ENCODE results near the gene KIAA1586.
"Not testable (repeated sequence)": the region's sequence is repeated elsewhere in the genome, so short reads cannot be mapped to it uniquely, and the experiment has no call there.

The KIAA1586 gene

DNA sequence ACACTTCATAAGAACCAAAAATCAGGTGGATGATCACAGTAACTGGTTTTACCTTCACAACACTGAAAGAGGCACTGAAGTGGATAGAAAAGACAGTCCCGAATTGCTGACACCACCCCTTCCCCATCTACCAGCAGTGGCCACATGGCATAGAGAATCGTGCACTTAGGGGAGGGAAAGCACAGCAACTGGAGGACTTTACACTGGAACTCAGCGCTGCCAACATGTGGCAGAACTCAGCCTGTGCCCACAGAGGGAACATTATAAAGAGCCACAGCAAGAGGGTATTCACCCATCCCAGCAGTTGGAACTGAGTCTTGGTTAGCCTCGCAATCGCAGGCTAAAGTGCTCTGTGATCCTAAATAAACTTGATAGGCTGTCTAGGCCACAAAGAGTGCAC lies 6.5 kb upstream of the KIAA1586 start:
- no peak for DNase-seq

- not testable (repeated sequence) for DNase-seq
These were observed 2.4 kb upstream of the KIAA1586 start for GRCh38 chr6:57044061-57044460.

DNA sequence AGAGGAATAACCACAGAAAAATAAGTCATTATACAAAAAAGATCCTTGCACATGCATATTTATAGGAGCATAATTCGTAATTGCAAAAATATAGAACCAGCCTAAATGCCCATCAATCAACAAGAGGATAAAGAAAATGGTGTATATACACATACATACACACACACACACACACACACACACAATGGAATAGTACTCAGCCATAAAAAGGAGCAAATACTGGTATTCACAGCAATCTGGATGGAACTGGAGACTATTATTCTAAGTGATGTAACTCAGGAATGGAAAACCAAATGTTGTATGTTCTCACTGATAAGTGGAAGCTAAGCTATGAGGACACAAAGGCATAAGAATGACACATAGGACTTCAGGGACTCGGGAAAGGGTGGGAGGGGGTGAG lies 1.9 kb upstream of the KIAA1586 start:
- no peak for DNase-seq

- DNase-seq: not testable (repeated sequence)
These were observed 728 bp downstream of the KIAA1586 start for GRCh38 chr6:57047257-57047585.

DNA sequence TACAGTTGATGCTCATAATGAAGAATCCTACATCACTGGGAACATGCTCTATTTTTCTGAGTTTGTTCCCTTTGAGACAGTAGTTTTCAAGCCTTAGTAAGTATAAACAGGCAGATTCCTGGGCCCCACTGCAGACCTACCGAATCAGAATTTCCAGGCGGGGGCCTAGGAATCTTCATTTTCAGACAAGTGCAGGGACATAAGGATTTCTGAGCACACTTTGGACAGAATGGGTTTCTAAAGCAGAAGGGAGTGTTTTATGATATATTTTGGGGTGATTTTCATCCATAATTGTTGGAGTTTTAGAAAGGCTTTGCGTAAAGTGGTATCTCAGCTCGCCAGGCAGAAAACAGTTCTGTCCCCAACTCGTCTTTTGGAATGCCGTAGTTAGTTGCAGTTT lies 1.4 kb downstream of the KIAA1586 start:
- not testable (repeated sequence) for DNase-seq

GRCh38 chr6:57048577-57048976 lies 2.1 kb downstream of the KIAA1586 start:
- DNase-seq: no peak

GRCh38 chr6:57063847-57064246 lies 17.4 kb downstream of the KIAA1586 start:
- DNase-seq: no peak

DNA sequence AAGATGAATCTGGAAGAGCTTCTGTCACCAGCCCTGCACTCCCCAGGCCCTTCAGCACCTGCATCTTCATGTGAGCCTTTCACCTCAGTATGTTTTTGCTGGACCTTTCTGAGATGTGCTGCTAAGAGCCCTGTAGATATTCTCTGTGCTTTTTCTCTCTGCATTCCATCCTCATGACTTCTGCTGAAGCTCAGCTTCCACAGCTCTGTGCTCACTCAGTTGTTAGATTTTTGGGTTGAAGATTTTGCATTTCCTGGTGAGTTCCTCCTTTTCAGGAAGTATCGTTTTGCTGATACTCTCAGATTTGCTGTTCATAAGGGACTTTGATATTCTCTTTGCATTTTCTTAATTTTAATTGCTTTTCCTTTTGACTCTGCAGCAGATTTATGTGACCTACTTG lies 18.3 kb downstream of the KIAA1586 start:
- DNase-seq: no peak

GRCh38 chr6:57068061-57068460 lies 21.6 kb downstream of the KIAA1586 start:
- no peak for DNase-seq

- DNase-seq: no peak
These were observed 22.7 kb downstream of the KIAA1586 start for GRCh38 chr6:57069228-57069627.

DNA sequence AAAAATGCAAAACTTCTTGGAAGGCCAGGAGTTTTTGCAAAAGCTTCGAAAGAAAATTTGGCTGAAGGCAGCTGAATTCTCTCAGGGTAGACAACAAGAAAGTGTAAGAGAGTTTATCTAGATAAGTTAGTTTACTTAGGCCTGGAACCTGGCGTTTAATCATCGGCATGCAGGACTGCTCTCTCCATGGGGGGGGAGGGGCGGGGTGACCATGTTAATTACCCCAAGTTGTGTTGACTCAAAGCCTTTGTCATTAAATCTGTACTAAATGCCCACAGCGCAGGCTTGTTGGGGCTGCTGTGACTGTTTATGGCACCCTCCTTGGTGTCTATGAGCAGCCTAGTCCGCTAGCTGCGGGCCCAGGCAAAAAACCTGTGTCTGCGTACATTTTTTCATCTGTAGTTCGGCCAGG lies 23.4 kb downstream of the KIAA1586 start:
- no peak for DNase-seq

DNA sequence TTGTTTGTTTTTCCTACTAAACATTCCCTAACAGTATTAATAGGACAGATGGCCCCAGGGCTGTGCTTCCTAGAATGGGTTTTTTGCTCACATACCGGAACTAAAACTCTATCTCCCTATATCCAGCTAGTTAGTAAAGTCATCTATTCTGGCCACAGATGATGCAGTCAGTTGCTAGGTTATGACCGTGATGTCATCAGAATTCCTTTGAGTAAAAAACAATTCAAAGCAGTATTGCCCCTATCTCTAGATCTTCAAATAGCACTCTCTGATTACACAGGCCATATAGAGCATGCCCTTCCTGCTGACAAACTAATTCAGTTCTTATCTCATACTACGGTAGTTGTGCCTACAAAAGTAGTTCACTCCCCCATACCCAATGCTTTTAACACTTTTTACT lies 25.6 kb downstream of the KIAA1586 start:
- DNase-seq: no peak

GRCh38 chr6:57074383-57074782 lies 27.9 kb downstream of the KIAA1586 start:
- DNase-seq: no peak

- DNase-seq: no peak
These were observed 28.6 kb downstream of the KIAA1586 start for GRCh38 chr6:57075092-57075491.

GRCh38 chr6:57078531-57079207 lies 32.2 kb downstream of the KIAA1586 start:
- no peak for DNase-seq

DNA sequence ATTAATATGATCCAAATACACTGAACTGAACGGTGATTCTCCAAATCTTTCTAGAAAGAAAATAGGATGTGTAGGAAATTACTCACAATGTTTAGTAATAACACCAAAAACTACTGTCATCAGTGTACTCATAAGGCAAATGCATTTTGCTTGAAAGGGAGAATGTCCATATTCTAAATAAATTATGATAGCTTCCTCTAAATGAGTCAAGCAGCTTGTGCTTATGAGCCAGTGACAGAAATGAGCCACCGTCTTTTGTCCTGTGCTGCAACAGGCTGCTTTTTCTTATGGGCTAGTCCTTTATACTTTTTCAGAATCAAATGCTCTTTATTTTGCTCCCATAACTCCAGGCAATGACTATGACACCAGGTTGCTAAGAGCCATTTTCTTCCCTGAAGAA lies 39.0 kb downstream of the KIAA1586 start:
- DNase-seq: no peak

- no peak for DNase-seq
These were observed 40.4 kb downstream of the KIAA1586 start for GRCh38 chr6:57086843-57087242.

DNA sequence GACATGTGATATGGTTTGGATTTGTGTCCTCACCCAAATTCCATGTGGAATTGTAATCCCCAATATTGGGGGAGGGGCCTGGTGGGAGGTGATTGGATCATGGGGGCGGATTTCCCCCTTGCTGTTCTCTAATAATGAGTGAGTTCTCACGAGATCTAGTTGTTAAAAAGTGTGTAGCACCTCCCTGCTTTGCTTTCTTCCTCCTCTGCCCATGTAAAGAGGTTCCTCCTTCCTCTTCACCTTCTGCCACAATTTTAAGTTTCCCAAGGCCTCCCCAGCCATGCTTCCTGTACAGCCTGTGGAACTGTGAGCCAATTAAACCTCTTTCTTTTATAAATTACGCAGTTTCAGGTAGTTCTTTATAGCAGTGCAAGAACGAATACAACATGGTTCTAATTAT lies 41.4 kb downstream of the KIAA1586 start:
- no peak for DNase-seq

GRCh38 chr6:57089265-57089664 lies 42.8 kb downstream of the KIAA1586 start:
- no peak for DNase-seq

GRCh38 chr6:57089687-57090457 lies 43.4 kb downstream of the KIAA1586 start, which contains the start of gene ZNF451:
Gene ZNF451, plus strand, starts transcription at chr6:57090188. Its CDS starts 66 bp downstream, at chr6:57090254.
- DNase-seq: peak; percentile 93

DNA sequence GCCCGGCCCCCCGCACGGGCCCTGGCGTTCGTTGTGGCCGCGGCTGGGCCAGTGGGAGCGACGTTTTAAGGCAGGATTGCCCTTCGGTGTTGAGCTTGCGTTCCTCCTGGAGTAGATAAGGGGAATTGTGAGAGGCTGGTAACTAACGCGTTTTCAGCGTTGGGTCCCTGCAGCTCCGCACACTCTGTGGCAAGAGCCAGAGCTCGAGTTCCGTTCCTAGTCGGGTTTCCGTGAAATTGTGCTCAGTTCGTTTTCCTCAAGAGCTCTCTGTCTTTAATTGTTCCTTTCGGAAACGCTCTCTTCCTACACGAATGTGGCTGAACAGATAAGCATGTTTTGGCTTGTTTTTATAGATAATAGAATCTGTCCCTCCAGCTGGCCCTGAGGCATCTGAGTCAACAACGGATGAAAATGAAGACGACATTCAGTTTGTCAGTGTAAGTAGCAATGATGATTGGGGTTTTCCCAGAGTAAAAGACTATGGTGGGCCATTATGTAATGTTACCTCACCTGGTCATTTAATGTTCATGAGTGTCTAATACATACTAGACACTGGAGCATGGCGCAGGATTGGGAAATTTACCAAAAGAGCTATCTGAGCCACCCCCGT lies 44.1 kb downstream of the KIAA1586 start:
- not testable (repeated sequence) for DNase-seq

GRCh38 chr6:57091375-57091774 lies 44.9 kb downstream of the KIAA1586 start:
- not testable (repeated sequence) for DNase-seq

DNA sequence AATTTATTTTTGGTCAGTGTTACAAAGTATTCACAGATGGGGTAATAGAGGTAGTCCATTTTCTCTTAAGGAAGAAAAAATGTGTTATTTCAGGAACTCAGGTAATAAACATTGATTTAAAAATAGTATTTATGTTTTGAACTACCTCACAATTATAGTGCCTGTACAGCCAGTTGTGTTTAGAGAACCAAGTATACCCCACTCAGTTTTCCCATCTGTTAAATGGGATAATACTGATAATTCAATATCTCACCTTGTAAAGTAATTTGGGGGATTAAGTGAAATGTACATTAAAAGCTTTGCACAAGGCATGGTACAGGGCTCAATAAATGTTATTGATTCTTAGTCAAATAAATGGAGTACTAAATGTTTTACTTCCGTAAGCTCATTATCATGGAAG lies 48.2 kb downstream of the KIAA1586 start:
- DNase-seq: no peak

DNA sequence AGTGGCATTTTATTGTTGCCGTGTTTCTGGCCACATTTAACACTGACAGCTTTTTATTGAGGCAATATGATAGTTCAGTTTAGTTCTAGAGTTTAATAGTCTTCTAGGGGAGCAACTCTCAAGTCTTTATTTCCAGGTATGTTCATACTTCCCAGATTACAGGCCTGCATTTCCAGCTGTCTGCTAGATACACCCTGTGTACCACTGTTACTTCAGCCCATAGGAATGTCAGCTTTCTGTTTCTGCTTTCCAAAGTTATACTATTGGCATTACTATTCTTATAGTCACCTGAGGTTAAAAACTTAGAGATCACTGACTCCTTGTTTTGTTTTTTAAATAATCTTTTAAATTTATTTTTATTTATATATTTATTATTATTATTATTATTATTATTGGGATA lies 51.1 kb downstream of the KIAA1586 start:
- DNase-seq: no peak
